HG03457 (cell line): ENCODE data around the gene HSP90B1.

Experiments
- ATAC-seq: cut with Tn5 transposase; IDR thresholded peaks from one replicate; pipeline ENCODE4 v1.9.1; 2021; ENCODE audit warnings: moderate number of reproducible peaks; ENCODE audit not compliant: unreplicated experiment

The HSP90B1 gene

DNA sequence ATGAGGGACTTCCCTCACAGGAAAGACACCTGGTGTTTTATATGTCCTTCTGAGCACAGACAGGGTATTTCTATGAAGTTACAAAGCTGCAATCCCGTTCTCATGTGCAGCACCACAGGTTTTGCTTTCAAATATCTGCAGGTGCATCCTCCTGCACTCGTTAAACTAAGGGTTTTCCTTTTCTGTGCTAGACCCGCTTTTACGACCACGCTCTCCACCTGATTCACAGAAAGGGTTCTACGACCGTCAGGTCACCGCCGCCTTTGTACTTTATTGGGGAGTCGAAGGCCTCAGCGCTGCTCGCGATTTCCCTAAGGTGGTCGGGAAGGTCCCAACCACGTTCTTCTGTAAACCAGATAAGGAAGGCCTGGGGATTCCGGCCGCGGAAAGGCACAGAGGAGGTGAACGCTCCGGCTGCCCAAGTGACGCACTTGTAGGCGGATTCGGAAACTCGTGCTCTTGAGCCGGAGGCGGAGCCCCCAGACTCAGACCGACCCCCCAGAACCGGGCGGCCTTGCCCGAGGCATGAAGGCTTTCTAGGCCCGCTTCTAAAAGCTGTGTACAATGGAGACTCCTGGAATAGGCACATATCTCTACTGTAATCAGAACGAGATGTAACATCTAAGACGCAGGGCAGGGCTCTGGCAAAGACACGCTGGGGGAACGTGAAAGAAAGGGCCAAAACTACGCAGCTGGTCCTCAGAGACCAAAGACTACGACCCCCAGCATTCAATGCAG lies 995 bp upstream of the HSP90B1 start:
- no peak for ATAC-seq

DNA sequence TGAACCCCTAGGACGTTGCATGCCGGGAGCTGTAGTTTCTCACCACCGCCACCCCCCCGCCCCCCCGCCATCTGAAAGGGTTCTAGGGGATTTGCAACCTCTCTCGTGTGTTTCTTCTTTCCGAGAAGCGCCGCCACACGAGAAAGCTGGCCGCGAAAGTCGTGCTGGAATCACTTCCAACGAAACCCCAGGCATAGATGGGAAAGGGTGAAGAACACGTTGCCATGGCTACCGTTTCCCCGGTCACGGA lies 501 bp upstream of the HSP90B1 start:
- no peak for ATAC-seq

DNA sequence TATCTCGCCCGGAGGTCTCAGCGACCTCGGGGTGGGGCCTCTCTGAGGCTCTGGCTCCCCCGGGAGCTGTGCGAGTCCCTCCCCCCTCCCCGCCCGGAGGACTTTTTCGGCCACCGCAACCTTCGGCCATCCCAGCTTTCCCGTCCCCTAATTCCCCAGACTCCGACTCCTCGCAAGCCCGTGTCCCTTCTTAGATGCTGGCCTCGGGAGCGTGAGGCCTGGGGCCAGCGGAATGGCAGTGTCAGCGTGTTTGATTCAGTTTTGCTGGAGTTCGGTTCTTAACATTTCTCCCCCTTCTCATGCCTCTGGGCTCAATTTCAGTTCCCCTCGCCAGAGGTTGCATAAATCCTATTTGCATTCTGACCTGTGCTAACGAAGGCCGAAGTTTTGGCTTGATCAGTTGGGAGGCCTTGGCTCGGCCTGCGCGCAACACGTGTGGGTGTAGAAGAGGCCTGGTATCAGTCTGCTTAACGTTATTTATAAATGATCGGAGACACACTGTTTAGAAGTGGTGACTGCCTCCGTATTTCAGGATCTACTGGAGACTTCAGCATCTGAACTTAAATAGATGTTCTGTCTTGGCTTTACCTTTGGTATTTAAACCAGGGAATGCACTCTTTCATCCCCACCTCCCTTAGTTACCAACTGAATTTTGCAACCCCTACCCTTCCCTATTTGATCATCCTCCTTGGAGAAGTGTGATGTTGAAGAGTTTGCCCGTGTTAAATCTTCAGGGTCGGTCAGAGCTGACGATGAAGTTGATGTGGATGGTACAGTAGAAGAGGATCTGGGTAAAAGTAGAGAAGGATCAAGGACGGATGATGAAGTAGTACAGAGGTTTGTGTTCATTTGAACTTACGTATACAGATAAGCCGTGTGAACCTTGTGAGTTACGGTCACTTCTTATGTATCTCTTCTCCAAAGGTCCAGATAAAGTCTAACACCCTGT lies 851 bp downstream of the HSP90B1 start:
- no peak for ATAC-seq

DNA sequence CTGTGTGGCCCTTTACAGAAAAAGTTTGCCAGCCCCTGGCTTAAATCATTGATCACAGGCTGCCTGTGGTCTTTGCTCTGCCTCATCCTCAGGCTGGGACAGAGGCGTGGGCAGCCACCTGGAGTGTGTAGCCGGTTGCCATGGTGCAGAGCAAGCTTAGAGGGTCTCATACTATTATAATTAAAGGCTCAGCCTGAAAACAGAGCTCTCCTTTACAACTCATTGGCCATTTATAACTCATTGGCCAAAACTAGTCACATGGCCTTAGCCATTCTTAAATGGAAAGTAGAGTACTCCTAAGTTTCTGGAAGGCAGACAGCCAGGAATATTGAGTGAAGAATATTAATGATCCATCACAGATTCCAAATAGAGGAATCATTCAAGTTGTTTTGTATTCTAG lies 3.0 kb downstream of the HSP90B1 start:
- ATAC-seq = no peak

DNA sequence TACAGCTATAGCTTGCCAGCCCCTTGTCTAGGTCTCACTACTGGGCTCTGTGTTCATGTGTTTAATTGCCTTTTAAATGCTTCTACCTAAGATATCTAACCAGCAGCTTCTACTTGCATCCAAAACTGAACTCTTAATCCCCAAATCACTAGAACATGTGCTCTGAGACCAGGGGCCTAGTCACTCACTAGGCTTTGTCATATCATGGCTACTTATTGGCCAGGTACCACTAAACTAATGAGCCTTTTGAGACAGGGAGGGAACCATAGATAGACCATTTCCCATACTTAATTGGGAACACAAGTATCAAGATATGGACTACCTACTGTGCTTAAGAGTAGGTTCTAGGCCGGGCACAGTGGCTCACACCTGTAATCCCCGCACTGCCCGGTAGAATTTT lies 6.5 kb downstream of the HSP90B1 start:
- no peak for ATAC-seq

DNA sequence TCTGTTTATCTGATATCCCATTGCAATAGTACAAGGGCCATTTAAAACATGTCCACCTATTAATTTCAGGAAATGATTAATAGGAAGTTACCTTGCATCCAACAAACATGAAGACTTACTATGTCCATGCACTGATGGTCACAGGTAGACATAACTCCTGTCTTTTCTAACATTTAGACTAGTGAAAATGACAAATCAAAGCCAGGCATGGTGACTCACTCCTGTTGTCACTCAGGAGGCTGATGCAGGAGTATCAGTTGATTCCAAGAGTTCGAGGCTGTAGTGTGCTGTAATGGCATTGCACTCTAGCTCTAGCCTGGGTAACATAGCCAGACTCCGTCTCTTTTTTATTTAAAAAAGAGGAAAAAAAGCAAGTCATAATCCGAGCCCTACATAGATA lies 14.8 kb downstream of the HSP90B1 start:
- ATAC-seq = no peak

DNA sequence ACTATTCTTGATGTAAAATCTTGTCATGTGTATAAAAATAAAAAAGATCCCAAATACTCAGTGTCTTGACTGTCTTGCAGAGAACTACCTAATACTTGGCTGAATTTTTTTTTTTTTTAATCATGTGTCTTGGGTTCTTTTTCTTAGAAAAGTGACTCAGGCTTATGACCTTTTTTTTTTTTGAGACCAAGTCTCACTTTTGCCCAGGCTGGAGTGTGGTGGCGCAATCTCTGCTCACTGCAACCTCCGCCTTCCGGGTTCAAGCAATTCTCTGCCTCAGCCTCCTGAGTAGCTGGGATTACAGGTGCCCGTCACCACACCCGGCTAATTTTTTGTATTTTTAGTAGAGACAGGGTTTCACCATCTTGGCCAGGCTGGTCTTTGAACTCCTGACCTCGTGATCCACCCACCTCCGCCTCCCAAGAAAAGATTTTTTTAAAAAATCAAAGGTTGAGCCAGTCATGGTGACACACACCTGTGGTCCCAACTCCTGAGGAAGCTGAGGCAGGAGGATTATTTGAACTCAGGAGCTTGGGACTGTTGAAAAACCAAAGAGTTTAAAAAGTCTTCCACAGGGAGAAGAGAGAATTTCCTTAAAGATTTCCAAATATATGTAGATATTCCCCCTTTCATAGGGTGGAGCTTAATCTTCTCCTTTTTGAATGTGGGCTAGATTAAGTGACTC lies 17.8 kb downstream of the HSP90B1 start:
- no peak for ATAC-seq

DNA sequence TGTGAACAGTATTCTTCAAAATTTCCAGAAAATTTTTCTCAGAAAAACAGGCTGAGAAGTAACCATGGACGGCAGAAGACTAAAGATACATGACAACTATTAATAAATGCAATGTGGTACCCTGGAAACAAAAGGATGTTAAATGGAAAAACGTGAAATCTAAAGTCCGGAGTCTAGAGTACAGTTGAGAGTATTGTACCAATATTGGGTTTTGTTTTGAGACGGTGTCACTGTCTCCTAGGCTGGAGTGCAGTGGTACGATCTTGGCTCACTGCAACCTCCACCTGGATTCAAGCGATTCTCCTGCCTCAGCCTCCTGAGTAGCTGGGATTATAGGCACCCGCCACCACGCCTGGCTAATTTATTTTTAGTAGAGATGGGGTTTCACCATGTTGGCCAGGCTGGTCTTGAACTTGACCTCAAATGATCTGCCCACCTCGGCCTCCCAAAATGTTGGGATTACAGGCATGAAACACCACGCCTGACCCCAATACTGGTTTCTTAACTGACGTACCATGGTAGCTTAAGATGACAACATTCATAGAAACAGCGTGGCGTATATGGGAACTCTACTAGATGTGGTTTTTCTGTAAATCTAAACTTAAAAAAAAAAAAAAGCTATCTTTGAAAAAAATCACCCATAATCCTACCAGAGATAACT lies 18.7 kb downstream of the HSP90B1 start:
- ATAC-seq = no peak

DNA sequence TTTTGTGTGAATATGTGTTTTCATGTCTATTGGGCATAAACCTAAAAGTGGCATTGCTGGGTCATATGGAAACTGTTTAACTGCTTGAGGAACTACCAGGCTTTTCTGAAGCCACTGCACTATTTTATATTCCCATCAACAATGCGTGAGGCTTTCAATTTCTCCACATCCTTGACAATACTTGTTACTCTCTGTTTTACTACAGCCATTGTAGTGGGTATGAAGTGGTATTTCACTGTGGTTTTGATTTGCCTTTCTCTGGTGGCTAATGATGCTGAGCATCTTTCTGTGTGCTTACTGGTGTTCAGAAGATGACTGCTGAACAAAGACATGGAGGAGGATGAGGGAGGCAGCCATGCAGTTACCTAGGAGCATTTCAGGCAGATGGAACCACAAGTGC lies 22.3 kb downstream of the HSP90B1 start:
- no peak for ATAC-seq

DNA sequence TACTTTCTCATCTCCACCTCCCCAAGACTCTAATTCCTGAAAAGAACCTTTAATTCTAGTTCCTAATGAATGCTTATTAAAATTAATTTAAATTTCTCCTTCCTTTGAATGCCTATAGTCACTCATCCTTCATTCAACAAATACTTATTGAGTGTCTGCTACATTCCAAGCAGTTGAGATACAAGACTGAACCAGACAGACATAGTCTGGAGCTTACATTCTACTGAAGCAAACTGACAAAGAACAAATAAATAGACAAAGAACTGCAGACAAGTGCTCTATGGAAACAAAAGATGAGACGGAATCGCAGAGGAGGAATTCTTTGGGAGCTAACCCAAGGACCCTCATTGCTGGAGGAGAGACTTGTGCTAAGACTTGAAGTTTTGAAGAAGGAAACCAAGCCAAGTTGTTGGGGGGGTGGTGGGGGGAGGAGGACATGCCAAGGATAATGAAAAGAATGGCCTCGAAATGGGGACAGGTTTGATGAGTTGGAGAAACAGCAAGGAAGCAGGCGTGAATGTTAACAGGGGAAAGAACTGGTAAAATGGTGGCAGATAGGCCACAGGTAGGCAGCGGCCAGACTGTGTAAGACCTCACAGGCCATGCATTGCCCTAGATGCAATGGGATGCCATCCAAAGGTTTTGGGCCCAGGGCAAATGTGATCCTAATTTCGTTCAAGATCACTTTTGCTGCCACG lies 25.8 kb downstream of the HSP90B1 start:
- ATAC-seq = no peak

DNA sequence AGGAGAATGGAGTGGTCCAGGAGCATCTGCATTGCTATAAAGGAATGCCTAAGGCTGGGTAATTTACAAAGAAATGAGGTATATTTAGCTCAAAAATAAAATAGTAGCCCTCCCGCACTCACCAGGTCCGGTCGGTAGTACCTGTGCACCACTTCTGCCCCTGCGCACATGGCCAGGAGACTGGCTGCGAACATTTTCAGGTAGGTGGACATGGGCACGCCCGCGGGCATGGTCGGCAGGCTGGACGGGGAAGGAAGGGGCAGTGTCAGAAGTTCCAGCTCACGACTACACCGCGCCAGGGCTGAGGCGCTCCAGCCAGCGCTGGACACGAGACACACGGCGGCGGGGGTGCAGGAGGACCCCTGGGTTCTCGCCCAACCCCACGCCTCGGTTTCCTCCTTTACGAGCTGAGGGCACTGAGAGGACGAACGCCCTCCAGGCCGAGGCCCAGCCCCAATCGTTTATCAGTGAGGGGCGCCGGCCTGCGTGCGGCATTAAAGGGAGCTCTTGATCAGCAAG lies 26.4 kb downstream of the HSP90B1 start:
- ATAC-seq = peak; percentile 21

DNA sequence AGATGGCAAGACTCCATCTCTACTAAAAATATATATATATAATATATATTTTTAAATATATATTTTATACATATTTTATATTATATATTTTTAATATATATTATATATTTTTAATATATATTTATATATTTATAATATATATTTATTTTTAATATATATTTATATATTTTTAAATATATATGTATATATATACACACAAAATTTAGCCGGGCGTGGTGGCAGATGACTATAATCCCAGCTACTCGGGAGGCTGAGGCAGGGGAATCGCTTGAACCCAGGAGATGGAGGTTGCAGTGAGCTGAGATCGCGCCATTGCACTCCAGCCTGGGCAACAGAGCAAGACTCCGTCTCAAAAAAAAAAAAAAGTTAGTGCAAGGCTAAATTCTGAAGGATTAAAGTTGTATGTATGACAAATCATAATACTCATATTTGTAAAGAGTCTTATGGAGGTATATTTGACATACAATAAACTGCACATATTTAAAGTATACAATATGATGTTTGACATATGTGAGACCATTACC lies 27.7 kb downstream of the HSP90B1 start:
- ATAC-seq = no peak

DNA sequence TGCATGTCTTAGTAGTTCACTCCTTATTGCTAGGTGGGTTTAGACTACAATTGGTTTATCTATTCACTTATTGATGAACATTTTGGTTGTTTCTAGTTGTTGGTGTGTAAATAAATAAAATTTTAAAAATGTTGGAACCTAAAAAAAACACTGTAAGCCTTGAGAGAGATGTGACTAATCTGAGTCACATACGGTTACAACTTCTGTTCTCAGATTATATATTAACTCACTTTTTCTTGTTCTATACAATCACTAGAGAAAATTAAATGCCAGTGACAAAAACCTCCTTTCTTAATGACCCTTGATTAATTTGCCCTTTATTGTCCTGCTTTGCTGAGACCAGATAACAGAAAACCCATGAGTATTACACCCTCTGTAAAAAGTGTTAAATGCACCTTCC lies 28.4 kb downstream of the HSP90B1 start:
- ATAC-seq = no peak

DNA sequence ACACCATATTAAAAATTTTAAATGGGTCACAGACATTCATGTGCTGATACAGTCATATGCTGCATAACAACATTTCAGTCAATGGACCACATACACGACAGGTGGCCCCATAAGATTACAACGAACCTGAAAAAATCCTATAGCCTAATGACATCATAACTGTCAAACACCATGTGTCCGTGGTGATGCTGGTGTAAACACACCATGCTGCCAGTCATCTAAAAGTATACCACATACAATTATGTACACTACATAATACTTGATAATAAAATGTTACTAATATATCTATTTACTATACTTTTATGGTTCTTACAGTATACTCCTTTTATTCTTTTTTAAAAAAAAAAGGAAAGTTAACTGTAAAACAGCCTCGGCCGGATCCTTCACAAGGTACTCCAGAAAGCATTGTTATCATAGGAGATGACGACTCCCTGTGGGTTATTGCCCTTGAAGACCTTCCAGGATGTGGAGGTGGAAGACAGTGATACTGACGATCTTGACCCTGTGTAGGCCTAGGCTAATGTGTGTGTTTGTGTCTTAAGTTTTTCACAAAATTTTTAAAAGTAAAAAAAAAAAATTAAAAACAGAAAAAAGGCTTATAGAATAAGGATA lies 30.5 kb downstream of the HSP90B1 start:
- ATAC-seq = no peak

DNA sequence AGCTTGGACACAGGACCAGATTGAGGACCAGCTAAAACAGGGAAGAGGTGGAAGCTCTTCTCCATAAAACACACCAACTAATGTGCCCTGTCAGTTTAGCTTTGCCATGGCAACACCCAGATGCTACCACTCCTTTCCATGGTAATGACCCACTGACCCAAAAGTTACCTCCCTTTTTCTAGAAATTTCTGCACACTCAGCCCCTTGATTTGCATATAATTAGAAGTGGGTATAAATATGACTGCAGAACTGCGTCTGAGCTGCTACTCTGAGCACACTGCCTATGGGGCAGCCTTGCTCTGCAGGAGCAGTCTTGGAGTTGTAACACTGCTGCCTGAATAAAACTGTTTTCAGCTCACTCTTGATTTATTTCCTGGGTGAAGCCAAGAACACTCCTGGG lies 32.3 kb downstream of the HSP90B1 start:
- no peak for ATAC-seq

DNA sequence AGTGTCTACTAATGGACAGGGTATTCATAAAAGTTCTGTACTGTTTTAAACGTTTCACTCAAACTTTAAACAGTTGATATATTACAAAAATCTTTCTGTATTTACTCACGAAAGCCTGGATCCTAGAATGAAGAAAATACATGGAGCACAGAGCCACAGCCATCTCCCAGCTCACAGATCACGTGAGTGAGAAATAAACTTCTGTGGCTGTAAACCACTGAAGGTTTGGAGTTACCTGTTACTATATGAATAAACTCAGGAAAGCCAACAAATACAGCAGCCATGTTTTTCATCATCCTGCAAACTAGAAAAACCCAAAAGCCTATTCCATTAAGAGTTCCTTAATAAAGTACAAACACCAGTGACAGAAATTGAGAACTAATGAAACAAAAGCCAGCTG lies 34.6 kb downstream of the HSP90B1 start:
- ATAC-seq = no peak

DNA sequence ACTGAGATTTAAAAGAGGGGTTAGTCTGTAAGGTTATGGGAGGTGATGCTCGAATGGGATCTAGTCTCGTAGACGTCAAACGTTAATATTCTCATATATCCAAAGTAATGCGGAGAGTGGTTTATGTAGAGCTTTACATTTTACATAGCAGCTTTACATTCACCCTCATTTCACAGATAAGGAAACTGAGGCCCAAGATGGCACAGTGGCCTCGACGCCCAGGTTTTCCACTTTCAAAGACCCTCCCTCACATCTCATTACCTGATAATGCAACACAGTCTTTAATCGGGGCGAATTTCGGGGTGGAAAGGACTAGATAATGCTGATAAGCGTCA lies 35.0 kb downstream of the HSP90B1 start:
- ATAC-seq = no peak

DNA sequence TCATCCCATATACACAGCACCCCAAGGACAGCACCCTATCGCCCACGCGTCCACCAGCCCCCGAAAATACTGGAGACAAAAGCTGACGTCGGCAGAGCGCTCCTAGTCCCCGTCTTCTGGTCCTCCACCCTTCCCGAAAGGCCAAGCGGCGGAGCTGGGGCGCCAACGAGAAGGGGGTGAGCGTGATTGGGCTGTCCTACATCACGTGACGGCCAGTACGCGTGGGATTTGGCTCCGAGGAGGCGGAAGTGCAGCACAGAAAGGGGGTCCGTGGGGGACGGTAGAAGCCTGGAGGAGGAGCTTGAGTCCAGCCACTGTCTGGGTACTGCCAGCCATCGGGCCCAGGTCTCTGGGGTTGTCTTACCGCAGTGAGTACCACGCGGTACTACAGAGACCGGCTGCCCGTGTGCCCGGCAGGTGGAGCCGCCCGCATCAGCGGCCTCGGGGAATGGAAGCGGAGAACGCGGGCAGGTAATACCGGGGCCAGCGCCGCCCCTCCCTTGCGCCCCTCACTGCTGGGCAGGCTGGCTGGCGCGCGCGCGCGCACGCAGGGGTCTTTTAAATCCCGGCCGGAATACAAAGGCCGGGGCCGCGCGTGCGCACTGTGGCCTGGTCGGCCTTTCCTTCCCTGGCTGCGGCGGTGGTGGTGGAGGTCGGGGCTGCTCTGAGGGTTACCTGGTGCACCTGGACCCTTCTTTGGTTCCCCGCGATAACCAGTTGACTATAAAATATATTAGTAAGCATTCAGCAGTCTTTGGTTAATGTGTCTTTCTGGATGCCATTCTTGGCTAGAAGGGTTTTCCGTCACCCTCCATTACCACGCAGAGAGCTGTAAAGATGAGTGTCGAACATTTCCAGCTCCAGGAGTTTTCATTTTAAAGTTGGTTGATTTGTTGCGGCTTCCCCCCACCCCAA lies 35.6 kb downstream of the HSP90B1 start, which contains the start of gene TDG:
Gene TDG, plus strand, starts transcription at position 283 of the 915 bp plus-strand sequence. Its CDS starts 166 bp downstream, at position 449.
- ATAC-seq = peak; percentile 82

DNA sequence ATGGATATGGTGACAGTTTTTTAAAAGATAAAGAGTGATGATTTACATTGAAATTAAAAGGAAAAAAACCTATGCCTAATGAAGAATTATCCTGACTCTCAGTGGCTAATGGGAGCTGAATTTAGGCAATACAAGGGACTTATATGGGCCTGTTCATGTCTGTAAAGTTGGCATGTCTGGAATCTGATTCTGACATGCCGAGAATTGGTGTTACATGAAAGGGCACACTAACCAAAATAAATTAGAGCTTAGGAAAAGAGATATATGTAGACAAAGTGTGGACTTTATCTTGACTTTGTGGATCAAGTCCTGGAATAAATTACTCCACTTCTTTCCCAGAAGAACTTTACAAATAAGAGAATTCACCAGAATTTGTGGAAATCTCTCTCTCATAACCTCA lies 36.5 kb downstream of the HSP90B1 start:
- ATAC-seq = no peak
